ENCODE results near the gene C4BPB. TPM values are rescaled to one million over a fixed set of nuclear protein-coding genes. Genes with fewer than 3 reads are reported as not detected.

C4BPB gene
- total and polyA plus RNA-seq, 2 of the 8 experiments (the other 6 are each of a cell fraction or from before 2014, with no cell fraction given), result not detected

GRCh38 chr1:207097871-207098324, 9.2 kb downstream of the C4BPB start (continued):
- no peak for TF ChIP-seq CHD7 (IDR thresholded peaks at IDR 0.05; ENCODE audit: insufficient replicate concordance, low read length)
- TF ChIP-seq NANOG (IDR thresholded peaks at IDR 0.05; ENCODE audit: insufficient read depth, low read depth, low read length, poor library complexity, severe bottlenecking), result no peak
- TF ChIP-seq HDAC2 (IDR thresholded peaks at IDR 0.05; ENCODE audit: borderline replicate concordance in 1 of 2, low read depth in 2 of 2, low read length in 2 of 2), result no peak
- no peak for TF ChIP-seq CBX5 (IDR thresholded peaks at IDR 0.05; ENCODE audit: low read depth, low read length)
- TF ChIP-seq ASH2L (IDR thresholded peaks at IDR 0.05; ENCODE audit: low read length), result no peak

All from H1 (cell line).